ENCODE data around the gene HMGXB3.

DNA sequence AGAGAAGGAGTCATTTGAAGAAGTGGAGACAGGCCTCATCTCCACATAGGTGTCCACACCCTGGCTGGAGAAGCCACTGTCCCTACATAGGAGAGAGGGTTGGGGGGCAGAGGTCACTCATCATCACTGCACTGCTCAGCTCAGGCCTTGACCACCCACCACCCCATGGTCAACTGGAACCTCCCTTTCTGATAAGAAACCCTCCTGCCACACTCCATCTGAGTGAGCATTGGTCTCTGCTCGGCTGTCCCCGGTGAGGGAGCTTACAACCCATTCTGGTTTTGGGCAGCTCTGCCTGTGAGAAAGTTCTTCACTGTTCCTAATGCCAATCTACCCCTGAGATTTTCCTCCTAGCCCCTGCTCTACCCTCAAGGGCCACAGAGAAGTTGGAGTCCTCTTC is 57.0 kb downstream of the HMGXB3 start:
- TF ChIP-seq CTCF (IDR thresholded peaks at IDR 0.05) (no peak), POLR2A (IDR thresholded peaks at IDR 0.05) (no peak)

Data from thyroid gland (tissue), 4 donors.